WTC11 (cell line): Measurements from ENCODE around the gene DNAH8. TPM values are rescaled to one million over a fixed set of nuclear protein-coding genes. Genes with fewer than 3 reads are reported as not detected.

ENCODE experiments used
- ATAC-seq: fragments of 200-7000 bp; cut with Tn5 transposase; 2 replicates; pipeline ENCODE4 v1.10.0; 2021; ENCODE audit warnings: mild to moderate bottlenecking, moderate library complexity
- CTCF ChIA-PET: fragments of 300-600 bp; sonication (Branson Sonifier 250); formaldehyde crosslinking; loops from one replicate; lab custom pipeline; 2021; ENCODE audit warnings: antibody characterized with exemption; lab: Charles Lee
- POLR2A ChIA-PET: fragments of 350-600 bp; sonication (Branson Sonifier 250); formaldehyde crosslinking; loops from one replicate; lab custom pipeline; 2021; ENCODE audit warnings: antibody characterized with exemption; lab: Charles Lee
- DNase-seq: peaks from one replicate; pipeline ENCODE4 v3.0.0; 2021; ENCODE audit warnings: low spot score
- H3K27ac Mint-ChIP-seq: 2 replicates; pipeline ENCODE4 v1.8.0; 2021; ENCODE audit warnings: mixed read lengths
- H3K27me3 Mint-ChIP-seq: 2 replicates; pipeline ENCODE4 v1.8.0; 2021; ENCODE audit warnings: low read depth, mild to moderate bottlenecking, moderate library complexity, mixed read lengths
- H3K36me3 Mint-ChIP-seq: 2 replicates; pipeline ENCODE4 v1.8.0; 2021; ENCODE audit warnings: mixed read lengths
- H3K4me1 Mint-ChIP-seq: 2 replicates; pipeline ENCODE4 v1.8.0; 2022; ENCODE audit warnings: mixed read lengths
- H3K4me3 Mint-ChIP-seq: 2 replicates; pipeline ENCODE4 v1.8.0; 2021; ENCODE audit warnings: mild to moderate bottlenecking, moderate library complexity, mixed read lengths
- H3K9me3 Mint-ChIP-seq: 2 replicates; pipeline ENCODE4 v1.8.0; 2021; ENCODE audit warnings: mixed read lengths
- CREB1 ChIP-seq: sonication (generic); formaldehyde crosslinking; IDR thresholded peaks from 2 replicates; pipeline ENCODE4 v1.8.0; 2023; ENCODE audit warnings: mild to moderate bottlenecking, missing genetic modification reagents
- CREM ChIP-seq: sonication (generic); formaldehyde crosslinking; IDR thresholded peaks from 2 replicates; pipeline ENCODE4 v1.8.1; 2022; ENCODE audit warnings: mild to moderate bottlenecking, missing genetic modification reagents, moderate library complexity
- EMX1 ChIP-seq: fragments of 250-450 bp; sonication (Bioruptor Pico); IDR thresholded peaks from 2 replicates; pipeline ENCODE4 v1.8.0; 2021; ENCODE audit warnings: mild to moderate bottlenecking
- ETV6 ChIP-seq: sonication (generic); formaldehyde crosslinking; IDR thresholded peaks from 2 replicates; pipeline ENCODE4 v1.8.1; 2022; ENCODE audit warnings: mild to moderate bottlenecking, missing genetic modification reagents
- FOXJ3 ChIP-seq: sonication (generic); formaldehyde crosslinking; IDR thresholded peaks from 2 replicates; pipeline ENCODE4 v1.9.0; 2021; ENCODE audit warnings: missing genetic modification reagents, mild to moderate bottlenecking, borderline replicate concordance
- FOXP4 ChIP-seq: sonication (generic); formaldehyde crosslinking; IDR thresholded peaks from 2 replicates; pipeline ENCODE4 v1.8.0; 2022; ENCODE audit warnings: mild to moderate bottlenecking, missing genetic modification reagents
- GRHL2 ChIP-seq: fragments of 250-450 bp; sonication (Bioruptor Pico); IDR thresholded peaks from 2 replicates; pipeline ENCODE4 v1.8.0; 2022; ENCODE audit warnings: mild to moderate bottlenecking, moderate library complexity; ENCODE audit not compliant: insufficient replicate concordance, severe bottlenecking
- HMGA2 ChIP-seq: fragments of 250-450 bp; sonication (Bioruptor Pico); IDR thresholded peaks from 2 replicates; pipeline ENCODE4 v1.4.0; 2021; ENCODE audit warnings: mild to moderate bottlenecking, moderate library complexity
- JAZF1 ChIP-seq: fragments of 250-450 bp; sonication (Bioruptor Pico); IDR thresholded peaks from 2 replicates; pipeline ENCODE4 v1.9.0; 2021; ENCODE audit warnings: moderate library complexity, mild to moderate bottlenecking, inconsistent platforms
- JUN ChIP-seq: sonication (generic); formaldehyde crosslinking; IDR thresholded peaks from 2 replicates; pipeline ENCODE4 v1.8.0; 2023; ENCODE audit warnings: mild to moderate bottlenecking, missing genetic modification reagents
- MYBL2 ChIP-seq: sonication (generic); formaldehyde crosslinking; IDR thresholded peaks from 2 replicates; pipeline ENCODE4 v1.8.1; 2023; ENCODE audit warnings: mild to moderate bottlenecking, moderate library complexity, missing genetic modification reagents
- NFE2L1 ChIP-seq: sonication (generic); formaldehyde crosslinking; IDR thresholded peaks from 2 replicates; pipeline ENCODE4 v1.8.1; 2023; ENCODE audit warnings: missing genetic modification reagents
- NR1H2 ChIP-seq: sonication (generic); formaldehyde crosslinking; IDR thresholded peaks from 2 replicates; pipeline ENCODE4 v1.9.0; 2021; ENCODE audit warnings: mild to moderate bottlenecking, moderate library complexity, missing genetic modification reagents
- ZNF317 ChIP-seq: sonication (generic); formaldehyde crosslinking; IDR thresholded peaks from 2 replicates; pipeline ENCODE4 v1.8.1; 2023; ENCODE audit warnings: low read depth, mild to moderate bottlenecking, moderate library complexity, missing genetic modification reagents, borderline replicate concordance
- ZNF416 ChIP-seq: fragments of 250-450 bp; sonication (Bioruptor Pico); IDR thresholded peaks from 2 replicates; pipeline ENCODE4 v1.9.0; 2021; ENCODE audit warnings: mild to moderate bottlenecking, inconsistent platforms
- ZNF423 ChIP-seq: fragments of 250-450 bp; sonication (Bioruptor Pico); IDR thresholded peaks from 2 replicates; pipeline ENCODE4 v2.1.2; 2022; ENCODE audit warnings: mild to moderate bottlenecking, moderate library complexity
- ZNF671 ChIP-seq: fragments of 250-450 bp; sonication (Bioruptor Pico); IDR thresholded peaks from 2 replicates; pipeline ENCODE4 v1.8.0; 2021; ENCODE audit warnings: mild to moderate bottlenecking
- total RNA-seq: library from RNA; stranded (reverse); gene quantifications from 3 replicates; pipeline ENCODE4 v1.2.3, GENCODE V29; 2021
- TF ChIP-seq, protein P1 (sequence below): fragments of 250-450 bp; sonication (Bioruptor Pico); IDR thresholded peaks from 2 replicates; pipeline ENCODE4 v2.1.2; 2022; ENCODE audit warnings: mild to moderate bottlenecking, moderate library complexity

The DNAH8 gene
- total RNA-seq, 1 experiment from 2014 or later: 0.02 TPM

DNA sequence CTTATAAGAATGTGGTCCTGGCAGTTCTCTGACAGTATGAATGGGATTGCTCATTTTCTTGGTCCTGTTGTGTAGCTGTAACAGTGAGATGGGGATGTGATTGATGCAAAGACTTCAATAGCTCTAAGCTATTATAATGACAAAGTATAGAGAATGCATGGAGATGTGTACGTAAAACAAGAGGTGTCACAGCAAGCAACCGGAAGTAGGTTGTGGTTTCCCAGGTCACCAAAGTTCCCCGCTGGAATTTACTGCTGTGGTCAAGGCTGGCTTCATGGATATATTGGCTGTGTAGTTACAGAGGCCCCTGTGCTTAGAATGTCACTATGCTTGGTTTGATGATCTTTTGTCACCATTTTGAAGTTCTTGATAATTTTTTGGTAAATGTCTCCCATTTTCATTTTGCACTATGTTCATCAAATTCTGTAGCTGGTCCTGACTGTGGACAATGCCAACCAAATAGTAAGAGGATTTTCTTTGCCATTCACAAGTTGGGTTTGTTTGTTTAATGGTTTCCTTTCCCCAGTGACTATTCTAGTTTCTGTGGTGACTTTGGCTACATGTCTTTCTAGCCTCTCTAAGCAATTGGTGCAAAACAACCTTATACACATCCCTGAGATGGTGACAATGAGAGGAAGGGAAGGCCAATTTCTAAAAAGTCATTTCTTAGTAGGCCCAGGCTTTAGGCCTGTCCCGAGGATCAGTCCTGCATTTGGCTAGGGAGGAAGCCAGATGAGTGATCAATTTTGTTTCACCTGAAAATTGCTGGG is 10.5 kb downstream of the DNAH8 start:
- POLR2A ChIA-PET: no interaction called here
- Mint-ChIP-seq H3K4me1 (peaks cover 6% of the 10 kb centered on the region), H3K4me3 (no peak overlapping the region), H3K36me3 (no peaks in the 10 kb centered on the region), H3K9me3 (peaks cover 2% of the 10 kb centered on the region), H3K27me3 (no peaks in the 10 kb centered on the region), H3K27ac (no peak overlapping the region)
- DNase-seq (no peak), ATAC-seq (no peak)
- CTCF ChIA-PET: interaction anchor here (1.3 kb wide), 1 partner anchor 48 kb away, joined by 3 read pairs; no protein-coding TSS in a partner anchor
- TF ChIP-seq ZNF317 (CRISPR knock-in tag) (no peak), NFE2L1 (CRISPR knock-in tag) (no peak), FOXJ3 (no peak), GRHL2 (CRISPR knock-in tag) (no peak), CREM (CRISPR knock-in tag) (no peak), HMGA2 (CRISPR knock-in tag) (no peak), EMX1 (no peak)

- Mint-ChIP-seq H3K4me1 (peaks cover 6% of the 10 kb centered on the region), H3K4me3 (no peak overlapping the region), H3K27me3 (no peaks in the 10 kb centered on the region), H3K27ac (no peak overlapping the region), H3K9me3 (no peaks in the 10 kb centered on the region), H3K36me3 (no peaks in the 10 kb centered on the region)
- CTCF ChIA-PET: interaction anchor here (1.2 to 1.9 kb wide), 2 partner anchors 11 to 45 kb away, joined by 3 to 5 read pairs; no protein-coding TSS in a partner anchor
- ATAC-seq (no peak), DNase-seq (no peak)
- no peak for TF ChIP-seq ETV6 (CRISPR knock-in tag)
- TF ChIP-seq JUN (CRISPR knock-in tag): no peak
- TF ChIP-seq ZNF671: no peak
- no peak for TF ChIP-seq MYBL2
- TF ChIP-seq NR1H2: no peak
- no peak for TF ChIP-seq HMGA2 (CRISPR knock-in tag)
- no peak for TF ChIP-seq ZNF317 (CRISPR knock-in tag)
- no peak for TF ChIP-seq ZNF416 (CRISPR knock-in tag)
- POLR2A ChIA-PET: no interaction called here
Observed at GRCh38 chr6:38728203-38728602, 13.1 kb downstream of the DNAH8 start.

- Mint-ChIP-seq H3K9me3 (peaks cover 5% of the 10 kb centered on the region), H3K4me1 (peaks cover 4% of the 10 kb centered on the region), H3K27me3 (peaks cover 2% of the 10 kb centered on the region; the same call in 1 of the 2 replicates), H3K36me3 (no peaks in the 10 kb centered on the region), H3K4me3 (no peak overlapping the region), H3K27ac (no peak overlapping the region)
- DNase-seq (no peak), ATAC-seq (no peak)
- TF ChIP-seq, protein P1, sequence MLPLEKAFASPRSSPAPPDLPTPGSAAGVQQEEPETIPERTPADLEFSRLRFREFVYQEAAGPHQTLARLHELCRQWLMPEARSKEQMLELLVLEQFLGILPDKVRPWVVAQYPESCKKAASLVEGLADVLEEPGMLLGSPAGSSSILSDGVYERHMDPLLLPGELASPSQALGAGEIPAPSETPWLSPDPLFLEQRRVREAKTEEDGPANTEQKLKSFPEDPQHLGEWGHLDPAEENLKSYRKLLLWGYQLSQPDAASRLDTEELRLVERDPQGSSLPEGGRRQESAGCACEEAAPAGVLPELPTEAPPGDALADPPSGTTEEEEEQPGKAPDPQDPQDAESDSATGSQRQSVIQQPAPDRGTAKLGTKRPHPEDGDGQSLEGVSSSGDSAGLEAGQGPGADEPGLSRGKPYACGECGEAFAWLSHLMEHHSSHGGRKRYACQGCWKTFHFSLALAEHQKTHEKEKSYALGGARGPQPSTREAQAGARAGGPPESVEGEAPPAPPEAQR (CRISPR knock-in tag): no peak
- TF ChIP-seq JAZF1 (CRISPR knock-in tag) (no peak), ZNF423 (CRISPR knock-in tag) (no peak), FOXP4 (CRISPR knock-in tag) (no peak), CREB1 (CRISPR knock-in tag) (no peak)
- POLR2A ChIA-PET: no interaction called here
- CTCF ChIA-PET: no interaction called here
Observed at GRCh38 chr6:38730140-38730862, 15.2 kb downstream of the DNAH8 start.
